ENCODE measurements around the gene MAT2A.

DNA sequence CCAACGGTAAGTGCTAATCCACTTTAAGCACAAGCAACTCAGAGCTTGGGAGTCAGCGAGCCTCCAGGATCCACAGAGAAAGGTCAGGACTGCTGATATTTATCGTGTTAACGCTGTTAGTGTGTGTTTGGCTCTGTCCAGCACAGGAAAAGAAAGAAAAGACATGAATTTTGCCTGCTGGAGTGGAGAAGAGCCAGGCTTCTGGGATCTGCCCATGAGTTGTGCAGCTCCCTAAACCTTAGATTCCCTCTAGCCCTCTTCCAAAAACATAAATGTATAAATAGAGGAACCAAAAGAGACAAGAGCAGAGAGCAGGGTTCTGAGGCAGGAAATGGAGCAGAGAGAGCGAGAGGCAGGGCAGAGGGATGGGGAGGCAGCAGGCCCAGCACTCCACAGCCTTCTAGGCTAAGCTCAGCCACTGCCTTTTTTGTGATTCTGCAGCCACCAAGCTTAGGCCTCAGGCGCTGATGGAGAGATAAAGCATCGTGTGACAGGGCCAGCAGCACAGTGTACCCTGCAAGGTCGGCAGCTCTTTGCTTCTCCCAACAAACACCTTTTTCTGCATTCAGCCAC is 14.5 kb upstream of the MAT2A start:
- no peak for TF ChIP-seq POLR2A (IDR thresholded peaks at IDR 0.05)
- TF ChIP-seq, protein P1, sequence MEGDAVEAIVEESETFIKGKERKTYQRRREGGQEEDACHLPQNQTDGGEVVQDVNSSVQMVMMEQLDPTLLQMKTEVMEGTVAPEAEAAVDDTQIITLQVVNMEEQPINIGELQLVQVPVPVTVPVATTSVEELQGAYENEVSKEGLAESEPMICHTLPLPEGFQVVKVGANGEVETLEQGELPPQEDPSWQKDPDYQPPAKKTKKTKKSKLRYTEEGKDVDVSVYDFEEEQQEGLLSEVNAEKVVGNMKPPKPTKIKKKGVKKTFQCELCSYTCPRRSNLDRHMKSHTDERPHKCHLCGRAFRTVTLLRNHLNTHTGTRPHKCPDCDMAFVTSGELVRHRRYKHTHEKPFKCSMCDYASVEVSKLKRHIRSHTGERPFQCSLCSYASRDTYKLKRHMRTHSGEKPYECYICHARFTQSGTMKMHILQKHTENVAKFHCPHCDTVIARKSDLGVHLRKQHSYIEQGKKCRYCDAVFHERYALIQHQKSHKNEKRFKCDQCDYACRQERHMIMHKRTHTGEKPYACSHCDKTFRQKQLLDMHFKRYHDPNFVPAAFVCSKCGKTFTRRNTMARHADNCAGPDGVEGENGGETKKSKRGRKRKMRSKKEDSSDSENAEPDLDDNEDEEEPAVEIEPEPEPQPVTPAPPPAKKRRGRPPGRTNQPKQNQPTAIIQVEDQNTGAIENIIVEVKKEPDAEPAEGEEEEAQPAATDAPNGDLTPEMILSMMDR (IDR thresholded peaks at IDR 0.05): no peak

Measured in tibial nerve (tissue), 3 donors.